Measurements from ENCODE around the gene RCOR2.
"Not testable (repeated sequence)": the region's sequence is repeated elsewhere in the genome, so short reads cannot be mapped to it uniquely, and the experiment has no call there.

Gene RCOR2

DNA sequence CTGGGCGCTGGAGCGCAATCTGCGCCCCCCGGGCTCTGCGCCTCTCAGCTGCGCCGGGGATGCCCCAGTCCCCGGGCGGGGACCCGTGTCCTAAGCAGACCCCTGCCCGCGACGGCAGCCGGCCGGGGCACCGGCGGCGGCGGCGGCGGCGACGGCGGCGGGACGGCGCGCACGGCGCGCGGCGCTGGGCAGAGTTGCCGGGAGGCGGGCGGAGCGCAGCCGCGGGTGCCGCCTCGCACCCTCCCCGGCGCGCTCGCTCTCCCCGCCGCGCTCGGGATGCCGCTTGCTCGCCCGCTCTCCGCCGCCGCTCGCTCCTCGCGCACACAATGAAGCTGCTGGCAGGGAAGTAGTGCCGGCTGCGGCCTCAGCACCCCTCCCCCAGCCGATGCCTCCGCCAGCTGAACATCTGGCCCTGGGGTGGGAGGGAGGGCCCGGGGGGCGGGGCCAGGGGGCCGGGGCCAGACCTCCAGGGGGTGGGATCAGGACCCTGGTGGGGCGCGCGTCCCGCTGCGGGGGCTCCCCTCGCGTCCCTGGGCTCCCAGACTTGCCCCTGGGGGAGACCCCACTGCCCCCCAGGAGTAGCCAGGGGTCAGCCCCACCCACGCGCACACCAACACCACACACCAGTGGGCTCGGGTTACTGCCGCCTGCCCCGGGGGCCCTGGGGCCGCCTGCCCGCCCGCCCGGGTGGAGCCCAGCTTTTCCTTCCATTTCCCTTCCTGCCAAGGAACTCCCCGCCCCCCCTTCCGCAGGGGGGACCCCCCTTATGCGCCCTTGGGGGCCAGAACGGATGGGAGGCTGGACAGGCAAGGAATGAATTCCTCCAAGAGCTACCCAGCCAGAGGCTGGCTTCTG is at the start of gene RCOR2:
Gene RCOR2, minus strand, starts transcription at position 328 of the 855 bp plus-strand sequence. CDS start 708 bp downstream, outside the sequence.
- DNase-seq (ENCODE audit: low read depth in 2 of 2), result peak; percentile 28 to 37

DNA sequence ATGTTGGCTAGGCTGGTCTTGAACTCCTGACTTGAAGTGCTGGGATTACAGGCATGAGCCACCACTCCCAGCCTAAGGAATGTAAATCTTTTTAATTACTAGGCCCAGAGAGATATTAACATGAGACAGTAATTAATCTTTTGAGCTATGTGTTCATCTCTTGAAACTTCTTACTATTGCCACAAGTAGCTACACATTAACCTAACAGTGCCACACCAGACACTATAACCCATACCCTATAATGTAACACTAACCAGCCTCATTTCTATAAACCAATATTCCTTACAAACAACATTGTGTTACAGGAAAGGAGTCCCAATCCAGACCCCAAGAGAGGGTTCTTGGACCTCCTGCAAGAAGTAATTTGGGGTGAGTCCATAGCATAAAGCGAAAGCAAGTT is 49.5 kb upstream of the RCOR2 start:
- no peak for DNase-seq (ENCODE audit: low read depth in 2 of 2)

DNA sequence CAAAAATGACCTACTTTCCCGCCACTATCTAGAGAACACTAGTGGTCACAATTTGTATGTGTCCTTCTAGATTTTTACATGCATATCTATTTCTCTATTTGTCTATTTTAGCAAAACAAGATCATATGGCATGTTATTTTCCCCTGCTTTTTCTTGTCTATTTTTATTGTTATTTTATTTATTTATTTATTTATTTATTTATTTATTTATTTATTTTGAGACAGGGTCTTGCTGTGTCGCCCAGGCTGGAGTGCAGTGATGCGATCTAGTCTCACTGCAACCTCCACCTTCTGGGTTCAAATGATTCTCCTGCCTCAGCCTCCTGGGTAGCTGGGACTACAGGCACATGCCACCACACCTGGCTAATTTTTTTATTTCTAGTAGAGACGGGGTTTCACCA is 46.9 kb upstream of the RCOR2 start:
- not testable (repeated sequence) for DNase-seq (ENCODE audit: low read depth in 2 of 2)

DNA sequence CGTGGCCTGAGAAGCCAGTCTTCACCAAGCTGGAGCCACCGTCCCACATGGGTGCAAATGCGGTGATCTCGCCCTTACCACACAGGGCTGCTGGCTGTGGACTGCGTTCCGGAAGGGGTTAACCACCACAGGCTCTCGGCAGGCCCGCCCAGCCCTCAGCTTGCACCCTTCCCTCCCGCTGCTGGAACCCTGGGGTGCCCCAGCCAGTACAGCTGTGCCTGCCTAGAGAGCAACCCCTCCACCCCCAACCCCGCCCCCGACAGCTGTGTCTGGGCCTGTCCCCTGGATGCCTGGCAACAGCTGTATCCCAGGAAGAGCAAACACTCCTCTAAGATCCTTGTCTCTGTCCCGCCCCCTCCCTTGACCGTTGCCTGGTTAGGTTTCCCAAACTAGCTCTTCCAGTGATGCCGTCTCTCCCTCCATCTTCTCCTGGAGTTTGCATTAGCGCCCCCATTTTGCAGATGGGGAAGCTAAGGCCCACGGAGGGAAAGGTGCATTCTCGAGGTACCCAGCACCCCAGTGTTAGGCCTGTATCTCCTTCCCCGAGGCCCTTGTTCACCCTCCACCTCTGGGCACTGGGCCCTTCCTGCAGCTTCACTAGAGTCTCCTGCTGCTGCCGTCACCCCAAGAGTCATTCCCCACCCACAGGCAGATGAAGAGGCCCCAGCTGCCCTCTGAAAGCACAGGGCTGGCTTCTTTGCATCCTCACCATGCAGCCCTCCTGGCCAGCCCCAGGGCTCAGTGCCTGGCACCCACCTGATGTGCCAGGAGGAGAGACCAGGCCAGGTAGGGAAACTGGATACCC is 44.8 kb upstream of the RCOR2 start:
- DNase-seq (ENCODE audit: low read depth in 2 of 2), result no peak

DNA sequence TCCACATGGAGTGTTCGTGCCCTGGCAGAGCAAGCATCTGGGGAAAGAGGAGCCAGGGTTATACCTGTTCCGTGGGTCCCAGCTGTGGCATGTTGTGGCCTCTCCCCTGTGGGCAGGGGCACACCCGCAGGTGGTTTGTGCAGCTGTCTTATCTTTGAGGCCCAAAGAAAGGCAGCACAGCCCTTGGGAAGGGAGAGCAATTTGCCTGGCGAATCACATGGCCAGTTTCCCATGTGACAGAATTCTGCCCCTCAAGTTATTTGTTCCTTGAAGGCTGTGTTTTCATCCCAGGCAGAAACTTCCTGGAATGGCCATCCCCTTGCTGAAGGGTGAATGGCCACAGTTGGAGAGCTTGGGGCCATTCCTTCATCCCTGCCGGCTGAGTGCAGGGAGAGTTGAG is 41.0 kb upstream of the RCOR2 start:
- no peak for DNase-seq (ENCODE audit: low read depth in 2 of 2)

DNA sequence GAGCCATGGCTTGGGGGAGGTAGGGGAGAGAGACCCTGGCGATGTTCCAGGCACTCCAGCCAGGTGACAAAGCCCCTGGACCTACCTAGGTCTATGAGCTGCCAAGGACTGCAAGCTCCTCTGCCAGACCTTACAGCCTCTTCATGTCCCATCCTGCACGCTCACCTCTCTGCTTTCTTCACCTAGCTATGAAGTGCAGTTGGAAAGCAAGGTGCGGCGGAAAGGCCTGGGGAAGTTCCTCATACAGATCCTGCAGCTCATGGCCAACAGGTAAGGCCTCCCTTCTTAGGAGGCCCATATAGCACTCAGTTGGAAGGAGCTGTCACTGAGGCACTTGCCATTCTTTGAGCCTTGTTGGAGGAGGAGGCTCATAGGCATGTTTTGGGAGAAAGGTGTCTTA is 35.6 kb upstream of the RCOR2 start:
- DNase-seq (ENCODE audit: low read depth in 2 of 2), result no peak

DNA sequence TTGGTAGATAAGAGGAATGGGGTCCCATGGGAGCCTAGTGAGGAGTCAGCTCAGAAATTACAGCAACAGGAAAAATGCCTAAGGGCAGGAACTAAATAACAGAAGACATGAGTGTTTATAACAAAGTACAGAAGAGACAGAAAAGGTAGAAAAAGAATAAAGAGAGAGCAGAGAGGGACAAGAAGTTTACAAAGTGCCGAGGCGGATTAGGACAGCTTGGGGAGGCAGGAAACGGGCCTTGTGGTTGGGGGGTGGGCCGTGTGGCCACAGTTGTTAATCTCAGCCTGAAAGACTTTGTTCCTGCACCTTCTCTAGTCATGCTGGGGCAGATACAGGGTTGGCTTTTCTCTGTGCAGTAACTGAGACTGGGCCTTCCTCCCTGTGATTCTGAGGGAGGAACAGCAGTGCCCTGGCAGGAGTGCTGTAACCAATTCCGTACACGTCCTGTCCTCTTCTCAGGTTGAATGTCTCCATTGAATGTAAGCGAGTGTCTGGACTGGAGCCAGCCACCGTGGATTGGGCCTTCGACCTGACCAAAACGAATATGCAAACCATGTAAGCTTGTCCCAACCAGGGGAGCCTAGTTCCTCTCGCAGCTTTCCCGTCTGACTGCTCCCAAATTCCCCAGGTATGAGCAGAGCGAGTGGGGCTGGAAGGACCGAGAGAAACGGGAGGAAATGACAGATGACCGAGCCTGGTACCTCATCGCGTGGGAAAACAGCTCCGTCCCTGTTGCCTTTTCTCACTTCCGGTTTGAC is 35.0 kb upstream of the RCOR2 start:
- no peak for DNase-seq (ENCODE audit: low read depth in 2 of 2)

DNA sequence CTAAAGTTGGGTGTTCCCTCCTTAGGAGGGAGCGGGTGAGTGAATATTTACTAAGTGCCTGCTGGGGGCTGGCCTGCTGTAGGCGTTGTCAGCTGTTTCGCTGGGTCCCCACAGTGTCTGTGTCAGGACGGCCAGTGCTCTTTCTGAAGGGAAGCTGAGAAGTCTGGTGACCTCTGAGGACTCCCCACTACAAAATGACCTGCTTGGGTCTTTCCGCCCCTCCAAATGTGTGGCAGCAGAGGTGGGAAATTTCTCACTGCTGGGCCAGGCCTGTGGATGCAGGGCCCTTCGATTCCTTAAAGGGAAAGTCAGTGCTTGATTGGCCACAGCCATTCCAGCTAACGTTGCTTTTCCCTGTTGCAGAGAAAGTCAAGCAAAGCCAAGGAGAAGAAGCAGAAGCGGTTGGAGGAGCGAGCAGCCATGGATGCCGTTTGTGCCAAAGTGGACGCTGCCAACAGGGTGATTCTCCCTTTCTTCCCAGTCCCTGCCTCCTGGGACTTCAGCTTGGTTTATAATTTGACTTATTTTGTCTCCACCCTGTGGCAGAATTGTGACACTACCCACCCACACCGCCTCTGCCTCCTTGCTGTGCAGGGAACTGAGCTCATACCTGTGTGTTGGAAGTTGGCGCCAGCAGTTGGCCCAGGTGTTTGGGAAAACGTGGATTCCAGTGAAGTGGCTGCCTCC is 28.7 kb upstream of the RCOR2 start:
- peak in 1 of 2 donors; percentile 34 for DNase-seq (ENCODE audit: low read depth in 2 of 2)

DNA sequence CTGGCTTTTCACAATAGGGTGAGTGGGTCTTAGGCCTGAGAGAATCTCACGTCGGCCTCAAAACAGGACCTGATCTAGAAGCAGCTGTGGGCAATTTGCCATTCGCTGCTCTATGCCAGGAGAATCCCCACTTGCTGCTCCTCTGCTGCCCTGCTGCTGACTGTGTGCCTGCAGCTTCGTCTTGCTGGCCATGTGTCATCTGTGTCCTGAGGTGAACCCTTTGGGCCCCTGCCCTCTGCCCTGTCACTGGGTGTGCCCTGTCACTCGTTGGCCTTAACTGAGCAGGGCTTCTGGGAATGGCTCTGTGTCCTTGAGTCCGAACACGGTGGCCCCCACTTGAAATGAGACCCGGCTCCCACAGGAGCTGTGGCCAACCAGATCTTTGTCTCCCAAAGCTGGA is 28.0 kb upstream of the RCOR2 start:
- DNase-seq (ENCODE audit: low read depth in 2 of 2), result no peak

DNA sequence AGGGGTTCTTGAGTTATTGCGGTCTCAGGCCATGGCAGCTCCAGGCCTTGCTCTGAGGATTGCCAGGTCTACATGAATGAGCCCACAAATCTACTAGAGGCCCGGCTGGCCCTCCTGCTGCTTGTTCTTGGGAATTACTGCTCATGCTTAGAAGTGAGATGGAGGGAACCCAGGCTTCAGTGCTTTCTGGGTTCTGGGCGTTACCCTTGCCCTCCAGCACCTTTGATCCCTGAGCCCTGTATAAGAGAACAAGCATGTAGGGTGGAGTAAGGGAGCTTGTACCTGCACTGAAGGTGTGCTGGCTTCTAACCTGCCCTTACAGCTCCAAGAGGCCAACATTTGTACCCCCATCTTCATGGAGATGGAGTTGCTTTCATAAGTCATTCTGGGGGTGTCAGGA is 25.8 kb upstream of the RCOR2 start:
- DNase-seq (ENCODE audit: low read depth in 2 of 2), result no peak

DNA sequence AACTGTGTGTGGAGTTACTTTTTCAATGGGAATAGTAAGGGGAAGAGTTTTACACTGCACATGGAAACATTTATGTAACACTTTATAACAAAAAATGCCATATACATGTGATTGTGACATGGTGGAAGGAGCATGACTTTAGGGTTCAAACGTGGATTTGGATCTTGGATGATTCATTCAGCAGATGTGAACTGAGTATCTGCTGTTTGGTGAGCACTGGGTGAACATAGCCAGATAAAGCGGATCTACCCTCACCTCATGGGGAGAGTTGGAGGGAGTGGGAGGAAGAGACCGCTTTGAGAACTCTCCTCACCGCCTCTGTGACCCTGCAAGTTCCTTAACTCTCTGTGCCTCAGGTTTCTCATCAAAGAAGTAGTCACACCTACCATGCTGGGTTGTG is 24.9 kb upstream of the RCOR2 start:
- no peak for DNase-seq (ENCODE audit: low read depth in 2 of 2)

DNA sequence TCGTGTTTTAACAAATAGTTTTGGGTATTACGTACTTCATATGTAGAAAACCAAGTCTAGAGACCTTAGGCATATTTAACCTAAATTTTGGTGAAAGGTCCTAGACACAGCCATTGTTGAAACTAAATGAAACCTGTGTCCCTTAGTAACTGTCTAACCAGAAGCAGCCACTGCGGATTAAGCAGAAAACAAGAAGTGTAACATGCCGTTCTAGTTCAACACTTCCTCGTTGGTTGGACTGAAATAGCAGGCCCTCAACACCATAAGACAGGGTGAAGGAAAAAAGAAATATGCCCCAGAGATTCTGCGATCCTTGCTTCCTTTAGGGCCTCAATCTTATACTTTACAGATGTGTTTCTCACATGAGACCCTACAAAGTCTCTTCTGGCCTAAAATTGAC is 23.8 kb upstream of the RCOR2 start:
- DNase-seq (ENCODE audit: low read depth in 2 of 2), result no peak

DNA sequence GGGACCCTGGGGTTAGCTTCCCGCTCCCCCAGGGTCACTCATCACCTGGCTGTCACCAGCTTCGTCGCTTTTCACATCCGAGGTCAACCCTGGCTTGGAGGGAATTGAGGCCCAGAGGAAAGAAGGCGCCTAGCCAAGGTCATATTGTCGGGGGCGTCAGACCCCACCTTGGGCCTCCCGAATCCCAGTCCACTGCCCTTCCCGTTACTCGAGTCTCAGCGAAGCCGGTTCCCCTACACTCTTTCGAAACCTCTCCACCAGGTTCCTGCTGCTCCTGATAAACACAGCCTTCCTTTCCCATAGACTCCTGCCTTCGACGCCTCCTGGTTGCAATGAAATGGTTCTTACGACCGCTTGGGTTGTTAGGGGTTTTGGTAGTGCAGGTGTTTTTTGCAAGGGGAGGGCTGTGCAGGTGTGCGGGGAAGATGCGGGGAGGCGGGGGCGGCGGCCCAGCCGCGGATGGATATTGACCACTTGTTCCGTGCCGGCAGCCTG is 22.5 kb upstream of the RCOR2 start:
- no peak for DNase-seq (ENCODE audit: low read depth in 2 of 2)

DNA sequence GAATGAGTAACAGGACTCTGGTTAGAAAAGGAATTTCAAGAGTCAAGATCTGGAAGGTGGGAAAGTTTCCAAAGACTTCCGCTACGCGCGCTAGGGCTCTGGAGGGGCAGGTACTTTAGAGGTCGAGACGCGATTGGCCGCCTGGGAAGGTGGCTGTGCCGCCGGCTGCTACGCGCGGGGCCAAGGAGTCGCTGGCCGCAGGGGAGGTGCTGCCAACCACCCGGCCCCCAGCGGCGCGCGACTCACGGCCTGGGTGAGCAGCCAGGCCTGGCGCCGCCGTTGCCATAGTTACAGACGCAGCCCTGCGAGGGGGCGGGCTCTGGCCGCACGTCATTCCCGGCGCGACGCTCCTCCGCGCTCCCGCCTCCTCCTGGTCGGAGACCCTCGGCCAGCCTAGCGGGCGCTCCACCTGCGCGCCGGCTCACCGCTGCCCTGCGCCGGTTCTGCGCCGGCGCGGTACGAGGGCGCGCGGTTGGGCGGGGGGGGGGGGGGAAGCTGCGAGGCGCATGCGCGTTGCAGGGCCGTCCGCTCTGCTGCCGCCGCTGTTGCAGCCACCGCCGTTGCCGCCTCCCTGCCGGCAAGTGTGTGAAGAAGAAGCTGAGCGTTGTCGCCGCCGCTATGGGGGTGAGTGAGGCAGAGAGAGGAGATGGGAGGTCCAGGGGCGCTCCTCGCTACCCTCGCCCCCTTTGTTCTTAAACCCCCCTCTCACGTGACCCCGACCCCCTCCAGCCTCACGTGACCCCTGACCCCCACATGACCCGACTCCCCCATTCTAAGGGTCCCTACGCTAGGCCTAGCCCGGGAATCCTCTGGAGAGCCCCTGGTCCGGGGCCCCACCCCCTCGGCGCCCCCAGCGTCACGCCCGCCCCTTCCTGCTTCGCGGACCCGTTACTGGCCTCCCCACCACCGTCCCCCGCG is 21.8 kb upstream of the RCOR2 start, which contains the start of gene NAA40:
Gene NAA40, plus strand, starts transcription at position 524 of the 918 bp plus-strand sequence. Its CDS starts 95 bp downstream, at position 619.
- DNase-seq (ENCODE audit: low read depth in 2 of 2), result peak; percentile 73 to 83

DNA sequence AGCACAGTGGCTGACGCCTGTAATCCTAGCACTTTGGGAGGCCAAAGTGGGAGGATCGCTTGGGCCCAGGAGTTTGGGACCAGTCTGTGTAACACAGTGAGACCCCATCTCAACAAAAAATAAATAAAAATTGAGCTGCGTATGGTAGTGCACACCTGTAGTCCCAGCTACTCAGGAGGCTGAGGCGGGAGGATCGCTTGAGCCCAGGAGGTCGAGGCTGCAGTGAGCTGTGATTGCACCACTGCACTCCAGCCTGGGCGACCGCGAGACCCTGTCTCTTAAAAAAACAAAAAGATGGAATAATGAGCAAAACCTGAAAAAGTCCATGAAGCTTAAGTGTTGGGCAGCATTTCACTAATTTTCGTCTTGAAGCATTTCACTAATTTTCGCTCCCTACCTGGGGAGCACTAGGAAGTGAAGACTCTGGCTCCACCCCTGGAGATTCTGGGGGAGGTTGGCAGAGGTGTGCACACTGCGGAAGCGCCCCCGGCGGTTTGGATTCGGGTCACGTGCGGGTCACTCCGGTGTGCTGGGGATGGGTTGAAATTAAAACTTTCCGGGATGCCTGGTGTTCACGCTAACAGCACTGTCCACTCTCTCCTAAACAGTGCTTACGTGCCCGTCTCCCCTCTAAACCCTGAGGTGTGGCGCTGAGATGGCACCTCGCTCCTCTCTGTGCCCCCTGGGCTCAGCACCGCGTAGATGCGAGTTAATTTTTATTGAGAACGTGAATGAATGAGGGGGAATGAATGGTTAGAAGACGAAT is 20.9 kb upstream of the RCOR2 start:
- DNase-seq (ENCODE audit: low read depth in 2 of 2), result no peak

DNA sequence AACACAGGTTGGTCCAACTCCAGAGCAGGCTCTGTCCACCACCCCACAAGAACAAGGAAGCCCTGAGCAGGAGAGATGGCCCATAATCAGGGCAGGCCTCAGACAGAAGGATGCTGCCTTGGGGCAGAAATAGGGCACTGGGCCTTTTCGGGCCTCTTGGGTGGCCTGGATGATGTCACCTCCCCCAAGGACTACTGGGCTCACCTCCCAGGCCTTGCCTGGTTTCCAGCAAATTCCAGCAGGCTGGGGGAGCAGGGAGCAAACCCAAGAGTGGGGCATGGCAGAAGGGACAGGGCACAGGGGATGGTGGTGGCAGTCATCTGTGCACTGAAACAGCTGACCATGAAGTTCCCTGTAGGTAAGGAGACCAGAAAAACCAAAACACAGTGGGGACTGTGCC is 16.5 kb upstream of the RCOR2 start:
- no peak for DNase-seq (ENCODE audit: low read depth in 2 of 2)

DNA sequence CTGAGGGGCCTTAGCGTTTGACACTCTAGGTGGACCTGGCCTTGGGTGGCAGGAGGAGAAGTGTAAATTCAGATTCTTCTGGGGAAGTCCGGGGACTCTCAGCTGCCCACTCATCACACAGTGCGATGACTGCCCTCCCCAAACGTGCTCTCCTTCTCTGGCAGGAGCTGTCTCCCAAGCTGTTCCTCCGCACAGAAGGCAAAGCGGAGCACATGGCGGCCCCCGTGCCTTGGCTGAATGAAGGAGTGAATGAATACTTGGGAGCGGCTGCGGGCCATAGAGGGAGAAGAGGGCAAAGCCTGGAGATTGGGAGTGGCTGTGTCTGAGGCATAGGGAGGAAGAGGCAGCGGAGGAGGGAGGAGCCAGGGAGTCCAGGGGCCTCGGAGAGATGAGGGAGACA is 14.9 kb upstream of the RCOR2 start:
- no peak for DNase-seq (ENCODE audit: low read depth in 2 of 2)

DNA sequence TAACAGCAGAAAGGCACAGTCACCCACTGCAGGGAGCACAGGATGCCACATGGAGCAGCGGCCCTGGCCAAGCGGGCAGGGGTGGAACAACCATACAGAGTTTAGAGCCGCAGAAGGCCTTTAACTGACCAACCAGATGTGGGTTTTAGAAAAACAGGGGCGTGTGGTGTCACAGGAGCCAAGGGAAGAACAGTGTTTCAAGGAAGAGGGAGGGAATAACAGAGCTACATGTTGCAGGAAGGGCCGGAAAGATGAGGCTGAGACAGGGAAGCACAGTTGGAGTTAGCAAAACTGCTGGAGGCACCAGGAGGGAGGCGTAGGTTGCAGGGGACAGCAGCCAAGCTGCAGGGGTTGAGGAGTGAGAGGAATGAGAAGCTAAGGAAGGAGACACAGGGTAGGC is 14.1 kb upstream of the RCOR2 start:
- no peak for DNase-seq (ENCODE audit: low read depth in 2 of 2)

DNA sequence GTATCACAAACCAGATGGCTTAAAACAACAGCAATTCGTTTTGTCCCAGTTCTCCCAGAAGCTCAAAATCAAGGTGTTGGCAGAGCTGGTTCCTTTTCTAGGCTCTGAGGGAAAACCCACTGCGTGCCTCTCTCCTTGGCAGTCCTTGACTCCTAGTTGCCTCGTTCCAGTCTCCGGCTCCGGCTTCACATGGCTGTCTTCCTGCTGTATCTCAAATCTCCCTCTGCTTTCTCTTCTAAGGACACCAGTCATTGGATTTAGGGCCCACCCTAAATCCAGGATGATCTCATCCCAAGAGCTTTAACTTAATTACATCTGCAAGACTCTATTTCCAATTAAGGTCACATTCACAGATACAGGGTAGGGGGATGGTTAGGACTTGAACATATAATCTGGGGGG is 12.7 kb upstream of the RCOR2 start:
- no peak for DNase-seq (ENCODE audit: low read depth in 2 of 2)

DNA sequence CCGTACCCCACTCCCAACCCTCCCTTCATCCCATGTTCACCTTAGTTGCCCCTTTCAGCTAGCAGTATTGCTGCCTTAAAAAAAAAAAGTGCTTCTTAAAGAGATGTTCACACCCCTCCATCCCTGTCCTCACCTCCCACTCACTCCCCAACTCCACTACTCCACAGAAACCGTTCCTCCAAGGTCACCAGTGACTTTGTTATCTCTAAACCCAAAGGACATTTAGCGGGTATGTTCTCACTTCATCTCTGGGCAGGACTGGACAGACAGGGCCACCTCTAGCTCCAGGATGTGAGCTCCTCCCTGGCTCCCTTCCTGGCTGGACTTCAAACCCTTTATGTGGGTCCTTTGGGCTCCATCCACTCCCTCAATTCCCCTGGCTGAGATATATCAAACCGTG is 6.4 kb upstream of the RCOR2 start:
- DNase-seq (ENCODE audit: low read depth in 2 of 2), result no peak
